Stomach smooth muscle (tissue), 2 donors: ENCODE measurements around the gene CYP4F12.

Source experiments
- H3K27ac ChIP-seq: one replicate; pipeline ENCODE4 v1.7.0; 2013; ENCODE audit warnings: mild to moderate bottlenecking, low read length, inconsistent platforms
- H3K27me3 ChIP-seq, 2 donors: one replicate each; pipeline ENCODE4 v1.7.0; 2013; ENCODE audit warnings: low read length in 2 of 2; ENCODE audit not compliant: insufficient read depth in 2 of 2, control insufficient read depth in 1 of 2
- H3K36me3 ChIP-seq, 2 donors: one replicate each; pipeline ENCODE4 v1.7.0; 2013; ENCODE audit warnings: low read length in 2 of 2; ENCODE audit not compliant: control insufficient read depth in 2 of 2, insufficient read depth in 2 of 2
- H3K4me1 ChIP-seq: one replicate; pipeline ENCODE4 v1.7.0; 2013; ENCODE audit warnings: low read length; ENCODE audit not compliant: control insufficient read depth, insufficient read depth
- H3K4me3 ChIP-seq, 2 donors: one replicate each; pipeline ENCODE4 v1.7.0; 2013; ENCODE audit warnings: low read length in 2 of 2
- H3K9ac ChIP-seq, 2 donors: one replicate each; pipeline ENCODE4 v1.7.0; 2013; ENCODE audit warnings: low read length in 2 of 2, mild to moderate bottlenecking in 1 of 2
- H3K9me3 ChIP-seq, 2 donors: one replicate each; pipeline ENCODE4 v1.7.0; 2013; ENCODE audit warnings: low read length in 2 of 2; ENCODE audit not compliant: control insufficient read depth in 2 of 2
- donor health status: healthy.
- donor health status: Pancreatic carcinoma.

Gene CYP4F12

DNA sequence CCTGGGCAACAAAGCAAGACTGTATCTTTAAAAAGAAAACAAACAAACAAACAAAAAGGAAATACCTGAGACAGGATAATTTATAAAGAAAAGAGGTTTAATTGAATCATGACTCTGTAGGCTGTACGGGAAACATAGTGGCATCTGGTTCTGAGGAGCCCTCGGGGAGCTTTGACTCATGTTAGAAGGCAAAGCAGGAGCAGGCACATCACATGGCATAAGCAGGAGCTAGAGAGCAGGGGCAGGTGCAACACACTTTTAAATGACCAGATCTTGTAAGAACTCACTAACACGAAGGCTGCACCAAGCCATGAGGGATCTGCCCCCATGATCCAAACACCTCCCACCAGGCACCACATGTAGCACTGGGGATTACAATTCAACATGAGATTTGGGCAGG lies 41.8 kb downstream of the CYP4F12 start:
- Histone ChIP-seq H3K4me3 (no peak overlapping the region), H3K27me3 (peaks cover 9 to 15% of the 10 kb centered on the region in 2 donors), H3K4me1 (no peaks in the 10 kb centered on the region), H3K9ac (no peak overlapping the region), H3K9me3 (no peaks in the 10 kb centered on the region), H3K27ac (no peak overlapping the region), H3K36me3 (no peaks in the 10 kb centered on the region)

- H3K4me1 ChIP-seq: no peaks in the 10 kb centered on the region
- H3K9ac ChIP-seq: no peak overlapping the region
- H3K27me3 ChIP-seq: peaks cover 9 to 15% of the 10 kb centered on the region in 2 donors
- no peaks in the 10 kb centered on the region for H3K36me3 ChIP-seq
- no peaks in the 10 kb centered on the region for H3K9me3 ChIP-seq
- no peak overlapping the region for H3K27ac ChIP-seq
- no peak overlapping the region for H3K4me3 ChIP-seq
Observed at GRCh38 chr19:15715642-15716041, 42.8 kb downstream of the CYP4F12 start.

GRCh38 chr19:15717809-15718208 lies 44.9 kb downstream of the CYP4F12 start:
- Histone ChIP-seq H3K36me3 (no peaks in the 10 kb centered on the region), H3K27ac (no peak overlapping the region), H3K9ac (no peak overlapping the region), H3K27me3 (peaks cover 9 to 18% of the 10 kb centered on the region in 2 donors), H3K9me3 (no peaks in the 10 kb centered on the region), H3K4me1 (no peaks in the 10 kb centered on the region), H3K4me3 (no peak overlapping the region)

DNA sequence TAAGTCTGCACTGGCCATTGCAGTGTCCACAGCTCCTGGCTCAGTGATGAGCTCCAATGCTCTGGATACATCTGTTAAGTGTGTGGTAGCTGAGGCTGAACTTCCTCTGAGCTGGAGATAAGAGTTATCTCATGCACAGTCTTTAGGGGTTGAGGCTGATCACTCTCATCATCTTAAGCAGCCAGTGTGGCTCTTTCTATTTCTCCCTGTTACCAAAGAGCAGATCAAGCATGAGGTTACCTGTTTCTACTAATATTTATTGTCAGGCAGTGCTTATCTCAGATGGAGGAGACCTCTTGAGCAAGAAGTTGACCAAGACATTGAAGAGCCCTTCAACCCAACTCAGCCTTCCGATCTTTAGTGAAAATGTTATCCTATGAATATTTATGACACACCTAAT lies 48.4 kb downstream of the CYP4F12 start:
- no peaks in the 10 kb centered on the region for H3K4me1 ChIP-seq
- H3K9ac ChIP-seq: no peak overlapping the region
- H3K27ac ChIP-seq: no peak overlapping the region
- no peaks in the 10 kb centered on the region for H3K36me3 ChIP-seq
- peaks cover 14 to 25% of the 10 kb centered on the region in 2 donors for H3K27me3 ChIP-seq
- H3K4me3 ChIP-seq: no peak overlapping the region
- no peaks in the 10 kb centered on the region for H3K9me3 ChIP-seq

GRCh38 chr19:15722956-15723355 lies 50.1 kb downstream of the CYP4F12 start:
- no peak overlapping the region for H3K27ac ChIP-seq
- H3K4me3 ChIP-seq: no peak overlapping the region
- H3K4me1 ChIP-seq: no peaks in the 10 kb centered on the region
- peaks cover 8 to 14% of the 10 kb centered on the region in 2 donors for H3K27me3 ChIP-seq
- H3K36me3 ChIP-seq: no peaks in the 10 kb centered on the region
- H3K9me3 ChIP-seq: no peaks in the 10 kb centered on the region
- H3K9ac ChIP-seq: no peak overlapping the region

DNA sequence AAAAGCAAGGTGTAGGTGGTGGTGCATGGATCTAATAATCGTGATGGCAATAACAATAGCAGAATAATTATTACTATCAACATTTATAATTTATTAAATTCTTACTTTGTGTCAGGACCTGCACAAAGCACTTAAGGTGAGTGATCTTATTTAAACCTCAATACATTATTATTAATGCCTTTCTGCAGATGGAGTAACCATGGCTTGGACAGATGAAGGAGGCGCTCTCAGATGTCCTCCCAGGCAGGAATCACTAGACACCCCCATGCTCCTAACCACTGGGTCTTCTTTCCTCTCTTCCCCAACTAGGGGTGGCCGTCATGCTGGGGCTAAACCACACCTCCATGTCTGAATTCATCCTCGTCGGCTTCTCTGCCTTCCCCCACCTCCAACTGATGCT lies 54.8 kb downstream of the CYP4F12 start, which contains the start of gene OR10H2:
OR10H2 (plus strand) TSS at position 301 of the 400 bp plus-strand sequence; CDS start at position 321, 20 bp downstream.
- Histone ChIP-seq H3K27me3 (peaks cover 12 to 15% of the 10 kb centered on the region in 2 donors), H3K4me1 (no peaks in the 10 kb centered on the region), H3K36me3 (no peaks in the 10 kb centered on the region), H3K9ac (no peak within 1 kb of the TSS), H3K9me3 (peaks cover 3 to 4% of the 10 kb centered on the region in 2 donors), H3K27ac (no peak within 1 kb of the TSS), H3K4me3 (no peak within 1 kb of the TSS)

DNA sequence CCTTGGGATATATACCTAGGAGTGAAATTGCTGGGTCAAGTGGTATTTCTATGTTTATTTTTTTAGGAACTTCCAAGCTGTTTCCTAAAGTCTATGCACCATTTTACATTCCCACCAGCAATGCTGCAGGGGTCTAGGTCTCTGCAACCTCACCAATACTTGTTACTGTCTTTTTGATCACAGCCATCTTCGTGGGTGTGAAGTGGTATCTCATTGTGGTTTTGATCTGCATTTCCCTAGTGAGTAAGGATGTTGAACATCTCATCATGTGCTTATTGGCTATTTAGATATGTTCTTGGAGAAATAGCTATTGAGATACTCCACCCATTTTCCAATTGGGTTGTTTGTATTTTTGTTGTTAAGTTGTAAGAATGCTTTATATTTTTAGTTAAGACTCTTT lies 57.7 kb downstream of the CYP4F12 start:
- Histone ChIP-seq H3K27me3 (peaks cover 5 to 6% of the 10 kb centered on the region in 2 donors), H3K36me3 (no peaks in the 10 kb centered on the region), H3K9ac (no peak overlapping the region), H3K27ac (no peak overlapping the region), H3K9me3 (peaks cover 3 to 4% of the 10 kb centered on the region in 2 donors), H3K4me3 (no peak overlapping the region), H3K4me1 (no peaks in the 10 kb centered on the region)

DNA sequence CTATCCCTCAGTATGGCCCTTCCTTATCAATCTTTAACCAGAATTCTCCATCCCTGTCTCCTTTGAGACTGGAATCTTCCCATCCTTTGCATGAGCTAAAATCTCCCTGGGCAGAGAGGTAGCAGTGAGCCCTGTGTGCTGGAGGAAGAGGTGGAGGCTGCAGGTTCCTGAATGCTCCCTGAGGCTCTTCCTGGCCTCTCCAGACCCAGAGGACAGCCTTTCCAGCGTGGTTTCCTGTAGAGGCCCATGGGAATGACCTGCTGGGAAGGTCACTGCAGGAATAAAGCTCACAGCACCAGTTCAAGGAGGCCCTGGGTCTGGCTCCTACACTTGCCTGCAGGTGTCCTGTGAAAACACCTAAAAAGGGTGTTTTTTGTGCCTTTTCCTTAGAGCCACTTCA lies 59.5 kb downstream of the CYP4F12 start:
- no peaks in the 10 kb centered on the region for H3K36me3 ChIP-seq
- peaks cover 5 to 6% of the 10 kb centered on the region in 2 donors for H3K27me3 ChIP-seq
- no peaks in the 10 kb centered on the region for H3K4me1 ChIP-seq
- no peak overlapping the region for H3K9ac ChIP-seq
- H3K9me3 ChIP-seq: peaks cover 3 to 4% of the 10 kb centered on the region in 2 donors
- no peak overlapping the region for H3K4me3 ChIP-seq
- H3K27ac ChIP-seq: no peak overlapping the region

- Histone ChIP-seq H3K9ac (no peak overlapping the region), H3K4me1 (no peaks in the 10 kb centered on the region), H3K36me3 (no peaks in the 10 kb centered on the region), H3K9me3 (peaks cover 3 to 4% of the 10 kb centered on the region in 2 donors), H3K27me3 (peaks cover under 1% of the 10 kb centered on the region in 2 donors), H3K4me3 (no peak overlapping the region), H3K27ac (no peak overlapping the region)
Observed at GRCh38 chr19:15733895-15734294, 61.0 kb downstream of the CYP4F12 start.

GRCh38 chr19:15737722-15738121 lies 64.8 kb downstream of the CYP4F12 start, which contains the start of gene OR10H3:
OR10H3 (plus strand) TSS chr19:15737985; CDS start chr19:15741393, 3,408 bp downstream.
- Histone ChIP-seq H3K4me1 (no peaks in the 10 kb centered on the region), H3K9ac (no peak within 1 kb of the TSS), H3K36me3 (no peaks in the 10 kb centered on the region), H3K27me3 (no peaks in the 10 kb centered on the region), H3K9me3 (peaks cover 8 to 9% of the 10 kb centered on the region in 2 donors), H3K4me3 (no peak within 1 kb of the TSS), H3K27ac (no peak within 1 kb of the TSS)

DNA sequence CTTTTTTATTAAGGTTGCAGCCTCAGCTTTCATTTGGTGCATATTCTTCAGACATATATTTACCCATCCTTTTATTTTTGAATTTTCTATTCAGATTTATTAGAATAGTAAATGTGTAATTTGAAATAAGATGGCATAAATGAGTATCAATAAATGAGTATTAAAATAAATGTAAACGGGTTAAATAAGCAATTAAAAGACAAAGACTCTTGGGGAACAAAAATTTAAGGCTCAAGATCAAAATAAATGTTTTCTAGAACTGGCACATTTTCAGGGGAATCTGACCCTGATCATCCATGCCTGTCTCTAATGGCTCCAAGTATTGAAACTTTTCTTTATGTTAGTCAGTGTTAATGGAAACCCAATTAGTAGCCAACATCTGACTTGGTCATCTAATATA lies 67.9 kb downstream of the CYP4F12 start:
- Histone ChIP-seq H3K27ac (no peak overlapping the region), H3K27me3 (no peaks in the 10 kb centered on the region), H3K36me3 (no peaks in the 10 kb centered on the region), H3K4me3 (no peak overlapping the region), H3K9me3 (peaks cover 8 to 9% of the 10 kb centered on the region in 2 donors), H3K4me1 (no peaks in the 10 kb centered on the region), H3K9ac (no peak overlapping the region)
